T-cell (primary cell): ENCODE data around the gene SPATS1. TPM values are rescaled to one million over a fixed set of nuclear protein-coding genes. Genes with fewer than 3 reads are reported as not detected.
"Not testable (repeated sequence)": the region's sequence is repeated elsewhere in the genome, so short reads cannot be mapped to it uniquely, and the experiment has no call there.

Source experiments
- ATAC-seq, 4 experiments: fragments of 200-7000 bp in 3 of 4; fragments of 150-1000 bp in 1 of 4; cut with Tn5 transposase; replicated peaks in 1 of 4; 1 replicate in 3 of 4; 2 replicates in 1 of 4; pipeline ENCODE4 v1.10.0; 2021; ENCODE audit warnings: moderate library complexity in 3 of 4, mild to moderate bottlenecking in 2 of 4, moderate number of reproducible peaks in 1 of 4
- CTCF ChIA-PET, 2 donors: fragments of 300-600 bp; sonication (Branson Sonifier 250); formaldehyde crosslinking; loops; one replicate each; lab custom pipeline; 2022; ENCODE audit warnings: antibody characterized with exemption in 2 of 2; lab: Charles Lee
- POLR2A ChIA-PET, 2 donors: fragments of 300-600 bp; sonication (Branson Sonifier 250); formaldehyde crosslinking; loops; one replicate each; lab custom pipeline; 2022; ENCODE audit warnings: antibody characterized with exemption in 2 of 2; lab: Charles Lee
- DNase-seq, 35 experiments: peaks; one replicate each; pipeline versions ENCODE4 v3.0.0 to v3.0.0-alpha.2; 2013 to 2023
- H3K27ac ChIP-seq: one replicate; pipeline ENCODE4 v1.5.1; 2013; ENCODE audit warnings: low read length
- H3K27me3 ChIP-seq, 2 experiments: replicated peaks in 1 of 2; 1 replicate in 1 of 2; 2 replicates in 1 of 2; pipeline versions ENCODE4 v1.6.1 to v1.7.0; 2013; ENCODE audit warnings: low read length in 1 of 2, mixed read lengths in 1 of 2; ENCODE audit not compliant: control insufficient read depth in 2 of 2, insufficient read depth in 2 of 2; ENCODE audit errors: extremely low read depth in 1 of 2
- H3K36me3 ChIP-seq, 2 donors: 1 replicate in 1 of 2; 2 replicates in 1 of 2; pipeline versions ENCODE4 v1.6.1 to v1.7.0; 2013; ENCODE audit warnings: low read length in 1 of 2; ENCODE audit not compliant: control insufficient read depth in 2 of 2, insufficient read depth in 1 of 2; ENCODE audit errors: extremely low read depth in 1 of 2
- H3K4me1 ChIP-seq, 2 experiments: 1 replicate in 1 of 2; 2 replicates in 1 of 2; pipeline versions ENCODE4 v1.6.1 to v1.7.0; 2013; ENCODE audit warnings: low read length in 2 of 2, mixed read lengths in 1 of 2; ENCODE audit not compliant: insufficient read depth in 2 of 2, control insufficient read depth in 1 of 2; ENCODE audit errors: extremely low read depth in 1 of 2
- H3K4me3 ChIP-seq, 2 donors: 1 replicate in 1 of 2; 2 replicates in 1 of 2; pipeline versions ENCODE4 v1.5.1 to v1.7.0; 2013; ENCODE audit warnings: mild to moderate bottlenecking in 2 of 2, low read length in 1 of 2, moderate library complexity in 1 of 2; ENCODE audit not compliant: control insufficient read depth in 1 of 2; ENCODE audit errors: extremely low read depth in 1 of 2
- H3K9me3 ChIP-seq: 2 replicates; pipeline ENCODE4 v1.7.0; 2013
- H3K27ac Mint-ChIP-seq, 2 donors: one replicate each; pipeline ENCODE4 v1.8.0; 2020 to 2021; ENCODE audit warnings: mild to moderate bottlenecking in 2 of 2, mixed read lengths in 2 of 2
- H3K27me3 Mint-ChIP-seq, 2 donors: one replicate each; pipeline ENCODE4 v1.8.0; 2021 to 2022; ENCODE audit warnings: mixed read lengths in 2 of 2
- H3K36me3 Mint-ChIP-seq: one replicate; pipeline ENCODE4 v1.8.0; 2021; ENCODE audit warnings: mixed read lengths
- H3K4me1 Mint-ChIP-seq, 3 donors: one replicate each; pipeline ENCODE4 v1.8.0; 2020 to 2022; ENCODE audit warnings: mixed read lengths in 3 of 3, mild to moderate bottlenecking in 1 of 3
- H3K4me3 Mint-ChIP-seq, 3 donors: one replicate each; pipeline ENCODE4 v1.8.0; 2020 to 2022; ENCODE audit warnings: mild to moderate bottlenecking in 3 of 3, mixed read lengths in 3 of 3, moderate library complexity in 3 of 3
- H3K9me3 Mint-ChIP-seq, 3 donors: one replicate each; pipeline ENCODE4 v1.8.0; 2020 to 2022; ENCODE audit warnings: mixed read lengths in 3 of 3
- WGBS: methylation state at CpG from one replicate; pipeline ENCODE4 v1.1.5; 2013; ENCODE audit warnings: missing lambda C conversion rate; ENCODE audit not compliant: insufficient coverage; 5-methylcytosine and 5-hydroxymethylcytosine counted together
- total RNA-seq, 35 experiments: library from RNA in 6 of 35; stranded (reverse) in 6 of 35; fragments of 120-200 nt in 1 of 35; gene quantifications; one replicate each; pipeline versions ENCODE4 v1.2.1 to v1.2.4 and lab custom pipeline; 2013 to 2026

Gene SPATS1
- total RNA-seq, 5 donors from 2014 or later (not counting 1 experiment from before 2014, with no cell fraction given) = not detected

DNA sequence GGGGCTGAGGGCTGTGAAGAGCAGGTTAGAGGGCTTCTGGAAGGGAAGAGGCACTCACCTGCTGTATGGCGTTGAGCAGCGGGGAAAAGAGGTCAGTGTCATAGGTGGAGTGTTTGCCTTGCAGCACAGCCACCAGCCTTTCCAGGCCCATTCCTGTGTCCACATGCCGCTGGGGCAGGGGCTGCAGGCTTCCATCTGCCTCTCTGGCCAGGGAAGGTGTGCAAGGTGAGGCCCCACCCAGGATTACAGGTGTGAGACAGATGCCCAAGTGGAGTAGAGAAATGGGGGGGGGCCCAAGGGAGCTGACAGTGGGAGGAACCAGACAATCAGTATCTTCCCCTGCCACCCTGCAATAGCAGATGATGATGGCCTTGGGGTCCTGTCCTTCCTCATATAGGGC, 32.2 kb upstream of the SPATS1 start:
- Mint-ChIP-seq H3K27ac (no peak overlapping the region), H3K4me3 (peak overlapping the region in 1 of 3 donors; percentile 28), H3K4me1 (peaks cover 20 to 22% (median 22%) of the 10 kb centered on the region in 3 donors), H3K27me3 (no peaks in the 10 kb centered on the region), H3K36me3 (peaks cover 42% of the 10 kb centered on the region), H3K9me3 (no peaks in the 10 kb centered on the region)
- ChIA-PET POLR2A (no interaction called here), CTCF (no interaction called here)
- DNase-seq = no peak
- H3K36me3 ChIP-seq = peaks cover 6 to 61% of the 10 kb centered on the region in 2 donors
- 88% methylated on average over 2 of the region's 3 CpGs for WGBS
- no peak overlapping the region for H3K27ac ChIP-seq
- H3K4me1 ChIP-seq = peaks cover 5 to 18% of the 10 kb centered on the region in 2 experiments
- H3K9me3 ChIP-seq = no peaks in the 10 kb centered on the region
- no peaks in the 10 kb centered on the region for H3K27me3 ChIP-seq
- H3K4me3 ChIP-seq = no peak overlapping the region
- no peak for ATAC-seq

- ChIA-PET POLR2A (no interaction called here), CTCF (interaction anchor here (0.8 to 1.0 kb wide), 2 partner anchors 10 to 90 kb away, joined by 3 read pairs; no protein-coding TSS in a partner anchor)
- peaks cover 6 to 51% of the 10 kb centered on the region in 2 donors for H3K36me3 ChIP-seq
- peaks cover 0 to 1% of the 10 kb centered on the region in 2 experiments for H3K27me3 ChIP-seq
- Mint-ChIP-seq H3K36me3 (peaks cover 35% of the 10 kb centered on the region), H3K9me3 (no peaks in the 10 kb centered on the region), H3K27me3 (no peaks in the 10 kb centered on the region), H3K4me3 (peak overlapping the region; percentile 97 to 99 (median 98)), H3K27ac (no peak overlapping the region), H3K4me1 (peaks cover 20 to 22% (median 22%) of the 10 kb centered on the region in 3 donors)
- no peak for ATAC-seq
- H3K4me3 ChIP-seq = no peak overlapping the region
- H3K9me3 ChIP-seq = no peaks in the 10 kb centered on the region
- H3K27ac ChIP-seq = no peak overlapping the region
- peaks cover 5 to 18% of the 10 kb centered on the region in 2 experiments for H3K4me1 ChIP-seq
- WGBS = 60% methylated on average over 2 of the region's 2 CpGs
- no peak for DNase-seq
Observed at GRCh38 chr6:44311304-44311703, 31.1 kb upstream of the SPATS1 start.

DNA sequence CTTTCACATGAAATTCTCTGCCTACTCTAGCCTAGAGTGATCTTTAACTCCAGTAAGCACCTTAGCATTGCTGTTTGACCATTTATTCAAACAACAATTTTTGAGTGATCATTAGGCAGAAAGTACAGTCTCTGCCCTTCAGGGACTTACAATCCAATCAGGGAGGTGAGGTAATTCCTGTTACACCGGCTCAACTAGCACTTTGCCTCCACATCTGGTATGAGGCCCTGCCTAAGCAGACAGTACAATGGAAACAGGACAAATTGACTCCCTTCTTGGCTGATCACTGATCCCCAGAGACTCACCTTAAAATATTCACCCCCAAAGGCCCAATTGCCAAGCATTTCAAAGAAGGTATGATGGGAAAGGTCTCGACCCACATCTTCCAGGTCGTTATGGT, 30.7 kb upstream of the SPATS1 start:
- POLR2A ChIA-PET = no interaction called here

DNA sequence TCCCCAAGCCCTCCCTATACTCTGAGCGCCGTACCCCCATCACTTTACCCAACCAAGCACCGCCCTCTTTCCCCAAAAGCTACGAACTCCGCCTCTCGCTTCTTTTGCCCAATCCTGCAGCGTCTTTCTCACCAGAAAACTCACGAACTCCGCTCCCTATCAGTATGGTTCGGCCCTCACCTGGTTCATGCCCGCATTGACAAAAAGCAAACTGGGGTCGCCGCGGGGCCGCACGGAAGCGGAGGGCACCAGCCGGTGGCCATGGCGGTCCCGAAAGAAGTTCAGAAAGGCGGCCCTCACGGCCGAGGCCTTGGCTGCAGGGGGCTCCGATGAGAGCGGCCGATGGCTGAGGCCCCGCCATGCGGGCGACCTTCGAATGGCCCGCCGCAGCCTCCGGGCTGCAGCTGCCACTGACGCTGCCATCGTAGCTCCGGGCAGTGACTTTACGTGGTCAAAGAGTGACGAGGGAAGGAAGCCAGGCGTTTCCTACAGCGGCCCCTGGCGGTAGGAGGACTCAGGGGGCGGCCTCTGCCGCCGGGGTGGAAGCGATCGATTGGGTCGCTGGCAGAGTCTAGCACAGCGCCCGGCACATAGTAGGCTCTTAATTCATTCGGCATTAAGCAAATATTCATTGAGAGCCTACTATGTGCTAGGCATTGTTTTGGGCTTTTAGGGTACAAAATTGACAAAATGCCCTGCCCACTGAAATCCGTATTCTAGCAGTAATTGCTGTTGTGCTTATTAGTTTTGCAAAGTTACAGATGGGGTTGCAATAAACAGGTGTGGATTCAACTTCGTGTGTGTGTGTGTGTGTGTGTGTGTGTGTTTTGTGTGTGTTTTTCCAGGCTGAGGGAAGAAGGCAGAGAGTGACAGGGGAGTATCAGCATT, 29.3 kb upstream of the SPATS1 start, which contains the start of gene AARS2:
Gene AARS2 (minus strand): TSS at position 447 of the 888 bp plus-strand sequence. CDS start 24 bp downstream, at position 423.
- H3K4me1 Mint-ChIP-seq = peaks cover 20 to 22% (median 22%) of the 10 kb centered on the region in 3 donors
- peak; percentile 90 to 98 (median 96) for ATAC-seq
- peak within 1 kb of the TSS; percentile 97 to 99 (median 98) for H3K4me3 Mint-ChIP-seq
- peaks cover 0 to 9% of the 10 kb centered on the region in 2 experiments for H3K27me3 ChIP-seq
- H3K27ac ChIP-seq = peak within 1 kb of the TSS; percentile 78
- no peaks in the 10 kb centered on the region for H3K9me3 ChIP-seq
- no peaks in the 10 kb centered on the region for H3K9me3 Mint-ChIP-seq
- H3K4me1 ChIP-seq = peaks cover 5 to 18% of the 10 kb centered on the region in 2 experiments
- H3K4me3 ChIP-seq = peak within 1 kb of the TSS; percentile 88 to 91
- peak within 1 kb of the TSS; percentile 92 for H3K27ac Mint-ChIP-seq
- POLR2A ChIA-PET = no interaction called here
- peaks cover 22% of the 10 kb centered on the region for H3K36me3 Mint-ChIP-seq
- under 1% methylated on average over 49 of the region's 52 CpGs for WGBS
- peaks cover 6 to 33% of the 10 kb centered on the region in 2 donors for H3K36me3 ChIP-seq
- H3K27me3 Mint-ChIP-seq = peaks cover 3 to 11% of the 10 kb centered on the region in 2 donors
- CTCF ChIA-PET = interaction anchor here in 1 of 2 donors (0.5 to 1.4 kb wide), 9 partner anchors 8 to 684 kb away, joined by 3 to 5 read pairs (median 3); partner anchors contain the start of gene CDC5L
- DNase-seq = peak; percentile 71 to 94 (median 87)

More for the DNA sequence above, 30.7 kb upstream of the SPATS1 start:
- DNase-seq (no peak), ATAC-seq (no peak)
- no peaks in the 10 kb centered on the region for H3K9me3 ChIP-seq
- H3K36me3 ChIP-seq = peaks cover 6 to 47% of the 10 kb centered on the region in 2 donors
- no peaks in the 10 kb centered on the region for H3K9me3 Mint-ChIP-seq
- peaks cover 33% of the 10 kb centered on the region for H3K36me3 Mint-ChIP-seq
- peak overlapping the region; percentile 97 to 99 (median 98) for H3K4me3 Mint-ChIP-seq
- WGBS = no CpG with 5 or more reads among the region's 3 CpGs
- H3K4me1 ChIP-seq = peaks cover 5 to 18% of the 10 kb centered on the region in 2 experiments
- H3K27me3 ChIP-seq = peaks cover 0 to 6% of the 10 kb centered on the region in 2 experiments
- CTCF ChIA-PET = interaction anchor here in 1 of 2 donors (1.4 kb wide), 1 partner anchor 45 kb away, joined by 3 read pairs; no protein-coding TSS in a partner anchor
- no peak overlapping the region for H3K4me3 ChIP-seq
- H3K27ac Mint-ChIP-seq = peak overlapping the region in 1 of 2 donors; percentile 65
- H3K4me1 Mint-ChIP-seq = peaks cover 20 to 22% (median 22%) of the 10 kb centered on the region in 3 donors
- no peak overlapping the region for H3K27ac ChIP-seq
- H3K27me3 Mint-ChIP-seq = no peaks in the 10 kb centered on the region

- Mint-ChIP-seq H3K4me1 (peaks cover 20 to 22% (median 22%) of the 10 kb centered on the region in 3 donors), H3K27me3 (peaks cover 18 to 25% of the 10 kb centered on the region in 2 donors), H3K36me3 (peaks cover 13% of the 10 kb centered on the region), H3K4me3 (peak overlapping the region in 2 of 3 donors; percentile 4 to 31)
- H3K9me3 ChIP-seq, H3K27ac ChIP-seq, H3K27ac Mint-ChIP-seq, H3K4me3 ChIP-seq, ATAC-seq, H3K9me3 Mint-ChIP-seq, DNase-seq, POLR2A ChIA-PET: not testable (repeated sequence)
- WGBS = 80% methylated on average over 2 of the region's 8 CpGs
- CTCF ChIA-PET = interaction anchor here (0.6 to 1.2 kb wide), 4 partner anchors 10 to 199 kb away, joined by 3 read pairs; no protein-coding TSS in a partner anchor
- H3K27me3 ChIP-seq = peaks cover 4 to 13% of the 10 kb centered on the region in 2 experiments
- H3K36me3 ChIP-seq = peaks cover 0 to 23% of the 10 kb centered on the region in 2 donors
- peaks cover 5 to 18% of the 10 kb centered on the region in 2 experiments for H3K4me1 ChIP-seq
Observed at GRCh38 chr6:44314657-44315056, 27.8 kb upstream of the SPATS1 start.

- H3K4me3 Mint-ChIP-seq = no peak overlapping the region
Observed at GRCh38 chr6:44315516-44315915, 26.9 kb upstream of the SPATS1 start.

More at GRCh38 chr6:44315516-44315915, 26.9 kb upstream of the SPATS1 start:
- Histone ChIP-seq H3K4me3 (no peak overlapping the region), H3K4me1 (peaks cover 5 to 18% of the 10 kb centered on the region in 2 experiments), H3K27me3 (peaks cover 4 to 20% of the 10 kb centered on the region in 2 experiments), H3K9me3 (no peaks in the 10 kb centered on the region), H3K27ac (no peak overlapping the region), H3K36me3 (peaks cover 0 to 14% of the 10 kb centered on the region in 2 donors)
- WGBS = 83% methylated on average over 3 of the region's 3 CpGs
- ATAC-seq (no peak), DNase-seq (no peak)
- CTCF ChIA-PET = interaction anchor here (0.6 kb wide), 2 partner anchors 93 to 200 kb away, joined by 3 read pairs; no protein-coding TSS in a partner anchor
- Mint-ChIP-seq H3K36me3 (peaks cover 5% of the 10 kb centered on the region), H3K4me1 (peaks cover 19 to 22% (median 20%) of the 10 kb centered on the region in 3 donors), H3K27me3 (peaks cover 23 to 34% of the 10 kb centered on the region in 2 donors), H3K27ac (no peak overlapping the region), H3K9me3 (no peaks in the 10 kb centered on the region)
- POLR2A ChIA-PET = no interaction called here
